ENCODE results near the gene SIRT5. TPM values are rescaled to one million over a fixed set of nuclear protein-coding genes. Genes with fewer than 3 reads are reported as not detected.

The SIRT5 gene
- total RNA-seq, 4 donors from 2014 or later, result 7.5 to 13.1 (median 10.0) TPM

- WGBS, 2 donors (ENCODE audit: low coverage in 1 of 2), result 0% methylated on average over 12 to 14 of the region's 14 CpGs
- TF ChIP-seq POLR2AphosphoS5 (IDR thresholded peaks at IDR 0.05) (no peak), EP300 (IDR thresholded peaks at IDR 0.05) (no peak), POLR2A (IDR thresholded peaks at IDR 0.05) (no peak), CTCF (IDR thresholded peaks at IDR 0.05) (no peak)
- H3K36me3 ChIP-seq, result peaks cover under 1 to 58% of the 10 kb centered on the region in 2 donors
Observed at GRCh38 chr6:13615792-13616120, 41.4 kb downstream of the SIRT5 start.

GRCh38 chr6:13617066-13617465 is 42.7 kb downstream of the SIRT5 start:
- Histone ChIP-seq H3K27ac (no peak overlapping the region), H3K4me1 (peaks cover 8 to 30% (median 8%) of the 10 kb centered on the region in 3 donors), H3K27me3 (no peaks in the 10 kb centered on the region), H3K9me3 (no peaks in the 10 kb centered on the region), H3K4me3 (no peak overlapping the region), H3K36me3 (peaks cover 10 to 65% of the 10 kb centered on the region in 2 donors)
- TF ChIP-seq POLR2AphosphoS5 (IDR thresholded peaks at IDR 0.05) (no peak), CTCF (IDR thresholded peaks at IDR 0.05) (no peak), POLR2A (IDR thresholded peaks at IDR 0.05) (no peak), EP300 (IDR thresholded peaks at IDR 0.05) (no peak)
- no peak for ATAC-seq
- WGBS, 2 donors (ENCODE audit: low coverage in 1 of 2), result 74 to 78% methylated on average over 2 of the region's 2 CpGs

More at GRCh38 chr6:13615792-13616120, 41.4 kb downstream of the SIRT5 start:
- peak overlapping the region; percentile 87 to 93 for H3K4me3 ChIP-seq
- H3K27ac ChIP-seq, result peak overlapping the region; percentile 64 to 93 (median 88)
- H3K9me3 ChIP-seq, result no peaks in the 10 kb centered on the region
- peaks cover 8 to 30% (median 8%) of the 10 kb centered on the region in 3 donors for H3K4me1 ChIP-seq
- no peaks in the 10 kb centered on the region for H3K27me3 ChIP-seq
- peak; percentile 44 for ATAC-seq

GRCh38 chr6:13624871-13625288 is 50.5 kb downstream of the SIRT5 start:
- Histone ChIP-seq H3K36me3 (peaks cover 10 to 97% of the 10 kb centered on the region in 2 donors), H3K4me1 (no peaks in the 10 kb centered on the region), H3K9me3 (no peaks in the 10 kb centered on the region), H3K27ac (no peak overlapping the region), H3K27me3 (no peaks in the 10 kb centered on the region), H3K4me3 (no peak overlapping the region)
- no peak for TF ChIP-seq POLR2AphosphoS5 (IDR thresholded peaks at IDR 0.05)
- peak in 3 of 4 experiments; percentile 14 to 31 (median 24) for TF ChIP-seq CTCF (IDR thresholded peaks at IDR 0.05)
- no peak for TF ChIP-seq POLR2A (IDR thresholded peaks at IDR 0.05)
- no peak for TF ChIP-seq EP300 (IDR thresholded peaks at IDR 0.05)
- ATAC-seq, result no peak
- WGBS, 2 donors (ENCODE audit: low coverage in 1 of 2), result 50 to 64% methylated on average over 1 to 3 of the region's 4 CpGs

GRCh38 chr6:13629459-13630116 is 55.2 kb downstream of the SIRT5 start:
- no peak for ATAC-seq
- H3K4me3 ChIP-seq, result no peak overlapping the region
- TF ChIP-seq POLR2A (IDR thresholded peaks at IDR 0.05) (no peak), EP300 (IDR thresholded peaks at IDR 0.05) (no peak)
- peaks cover 0 to 10% (median 0%) of the 10 kb centered on the region in 3 donors for H3K4me1 ChIP-seq
- H3K36me3 ChIP-seq, result peaks cover 0 to 86% of the 10 kb centered on the region in 2 donors
- H3K27ac ChIP-seq, result no peak overlapping the region
- H3K9me3 ChIP-seq, result no peaks in the 10 kb centered on the region
- WGBS, 2 donors (ENCODE audit: low coverage in 1 of 2), result 59 to 70% methylated on average over 4 of the region's 4 CpGs
- no peaks in the 10 kb centered on the region for H3K27me3 ChIP-seq

GRCh38 chr6:13630499-13630898 is 56.1 kb downstream of the SIRT5 start:
- no peak for ATAC-seq
- TF ChIP-seq EP300 (IDR thresholded peaks at IDR 0.05) (no peak), POLR2AphosphoS5 (IDR thresholded peaks at IDR 0.05) (no peak), CTCF (IDR thresholded peaks at IDR 0.05) (no peak), POLR2A (IDR thresholded peaks at IDR 0.05) (no peak)
- Histone ChIP-seq H3K27me3 (no peaks in the 10 kb centered on the region), H3K4me1 (peaks cover 0 to 10% (median 0%) of the 10 kb centered on the region in 3 donors), H3K4me3 (no peak overlapping the region), H3K36me3 (peaks cover 0 to 77% of the 10 kb centered on the region in 2 donors), H3K9me3 (no peaks in the 10 kb centered on the region), H3K27ac (no peak overlapping the region)
- 89 to 92% methylated on average over 1 of the region's 1 CpG for WGBS, 2 donors (ENCODE audit: low coverage in 1 of 2)

All from gastroesophageal sphincter (tissue), 4 donors.